Activated CD8-positive, alpha-beta memory T cell treated with anti-CD3 and anti-CD28 coated beads for 4 hours (primary cell): Measurements from ENCODE around the gene SCUBE2.
"Not testable (repeated sequence)": the region's sequence is repeated elsewhere in the genome, so short reads cannot be mapped to it uniquely, and the experiment has no call there.

Experiments
- DNase-seq, 2 donors: peaks; one replicate each; pipeline ENCODE4 v3.0.0-alpha.2; 2020; ENCODE audit warnings: low read depth in 2 of 2

The SCUBE2 gene

GRCh38 chr11:9008011-9008550, 83.3 kb downstream of the SCUBE2 start:
- no peak for DNase-seq

- no peak for DNase-seq
These were observed 86.3 kb downstream of the SCUBE2 start for GRCh38 chr11:9005087-9005486.

GRCh38 chr11:9004183-9004926, 87.0 kb downstream of the SCUBE2 start:
- DNase-seq = no peak

GRCh38 chr11:9003573-9004182, 87.7 kb downstream of the SCUBE2 start, which contains the start of gene NRIP3:
Gene NRIP3, minus strand, starts transcription at chr11:9004001. Its CDS starts 66 bp downstream, at chr11:9003935.
- peak; percentile 52 to 61 for DNase-seq

- no peak for DNase-seq
These were observed 88.4 kb downstream of the SCUBE2 start for GRCh38 chr11:9002920-9003572.

GRCh38 chr11:9001736-9002135, 89.7 kb downstream of the SCUBE2 start:
- DNase-seq = peak in 1 of 2 donors; percentile 18

GRCh38 chr11:8998017-8998416, 93.4 kb downstream of the SCUBE2 start:
- DNase-seq = no peak

GRCh38 chr11:8997451-8997850, 93.9 kb downstream of the SCUBE2 start:
- no peak for DNase-seq

- no peak for DNase-seq
These were observed 101.9 kb downstream of the SCUBE2 start for GRCh38 chr11:8989453-8989852.

GRCh38 chr11:8988329-8989234, 102.8 kb downstream of the SCUBE2 start:
- DNase-seq = no peak

- no peak for DNase-seq
These were observed 104.0 kb downstream of the SCUBE2 start for GRCh38 chr11:8987446-8987845.

- DNase-seq = not testable (repeated sequence)
These were observed 104.6 kb downstream of the SCUBE2 start for GRCh38 chr11:8986772-8987171.

- no peak for DNase-seq
These were observed 105.9 kb downstream of the SCUBE2 start for GRCh38 chr11:8985462-8985861.

- no peak for DNase-seq
These were observed 107.8 kb downstream of the SCUBE2 start for GRCh38 chr11:8983552-8983951.

- no peak for DNase-seq
These were observed 110.9 kb downstream of the SCUBE2 start for GRCh38 chr11:8980485-8980884.

GRCh38 chr11:8979365-8979764, 112.0 kb downstream of the SCUBE2 start:
- DNase-seq = not testable (repeated sequence)

- no peak for DNase-seq
These were observed 118.3 kb downstream of the SCUBE2 start for GRCh38 chr11:8973121-8973520.

- DNase-seq = no peak
These were observed 119.5 kb downstream of the SCUBE2 start for GRCh38 chr11:8971924-8972316.

GRCh38 chr11:8971196-8971923, 120.0 kb downstream of the SCUBE2 start:
- no peak for DNase-seq
